Glutamatergic neuron (in vitro differentiated cells): ENCODE data around the gene JMY. TPM values are rescaled to one million over a fixed set of nuclear protein-coding genes. Genes with fewer than 3 reads are reported as not detected.

Experiments
- DNase-seq: peaks from one replicate; pipeline ENCODE4 v3.0.0; 2022
- H3K27ac Mint-ChIP-seq: one replicate; pipeline ENCODE4 v1.8.0; 2020; ENCODE audit warnings: mild to moderate bottlenecking, mixed read lengths, inconsistent platforms; ENCODE audit not compliant: unreplicated experiment
- H3K27me3 Mint-ChIP-seq: one replicate; pipeline ENCODE4 v1.8.0; 2020; ENCODE audit warnings: mild to moderate bottlenecking, moderate library complexity, mixed read lengths, inconsistent platforms; ENCODE audit not compliant: unreplicated experiment
- H3K36me3 Mint-ChIP-seq: one replicate; pipeline ENCODE4 v1.8.0; 2020; ENCODE audit warnings: mild to moderate bottlenecking, mixed read lengths, inconsistent platforms; ENCODE audit not compliant: unreplicated experiment
- H3K4me1 Mint-ChIP-seq: one replicate; pipeline ENCODE4 v1.8.0; 2020; ENCODE audit warnings: mild to moderate bottlenecking, low read depth, mixed read lengths, inconsistent platforms; ENCODE audit not compliant: unreplicated experiment
- H3K4me3 Mint-ChIP-seq: one replicate; pipeline ENCODE4 v1.8.0; 2020; ENCODE audit warnings: mild to moderate bottlenecking, mixed read lengths, inconsistent platforms; ENCODE audit not compliant: unreplicated experiment
- H3K9me3 Mint-ChIP-seq: one replicate; pipeline ENCODE4 v1.8.0; 2020; ENCODE audit warnings: mild to moderate bottlenecking, moderate library complexity, mixed read lengths, inconsistent platforms; ENCODE audit not compliant: unreplicated experiment
- total RNA-seq: library from RNA; stranded (reverse); fragmentation: NEBNext Ultra II Directional; extraction: Animal tissue kit (Norgen Biotek cat#: 25700); gene quantifications from one replicate; pipeline ENCODE4 v1.2.1, GENCODE V29; 2021; ENCODE audit not compliant: unreplicated experiment
- TF ChIP-seq, protein P1 (sequence below): fragments of 200-600 bp; sonication (generic); IDR thresholded peaks from one replicate; pipeline ENCODE4 v1.5.0; 2021; ENCODE audit not compliant: partially characterized antibody, unreplicated experiment

JMY gene
- total RNA-seq, 1 donor from 2014 or later = 22.2 TPM

DNA sequence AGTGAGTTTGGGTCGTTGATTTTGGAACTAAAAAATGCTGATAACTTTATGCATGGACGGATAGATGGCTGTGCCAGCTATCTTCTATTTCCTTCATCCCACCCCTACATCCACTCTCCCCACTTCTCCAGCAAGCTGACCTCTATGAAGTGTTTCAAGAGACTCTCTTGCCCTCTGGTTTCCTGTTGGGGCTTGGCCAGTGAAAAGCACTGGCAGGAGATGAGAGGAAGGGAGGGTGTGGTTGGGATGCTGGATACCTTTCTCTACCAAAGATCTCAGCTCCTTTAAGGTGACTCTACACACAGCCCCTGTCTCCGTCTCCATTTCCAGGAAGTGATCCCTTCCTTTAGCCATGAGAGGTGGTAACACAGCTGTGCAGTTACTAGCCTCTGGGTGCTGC, 30.0 kb upstream of the JMY start:
- Mint-ChIP-seq H3K4me1 (no peaks in the 10 kb centered on the region), H3K27me3 (no peaks in the 10 kb centered on the region), H3K27ac (no peak overlapping the region), H3K9me3 (no peaks in the 10 kb centered on the region), H3K4me3 (no peak overlapping the region), H3K36me3 (no peaks in the 10 kb centered on the region)
- no peak for DNase-seq
- TF ChIP-seq, protein P1, sequence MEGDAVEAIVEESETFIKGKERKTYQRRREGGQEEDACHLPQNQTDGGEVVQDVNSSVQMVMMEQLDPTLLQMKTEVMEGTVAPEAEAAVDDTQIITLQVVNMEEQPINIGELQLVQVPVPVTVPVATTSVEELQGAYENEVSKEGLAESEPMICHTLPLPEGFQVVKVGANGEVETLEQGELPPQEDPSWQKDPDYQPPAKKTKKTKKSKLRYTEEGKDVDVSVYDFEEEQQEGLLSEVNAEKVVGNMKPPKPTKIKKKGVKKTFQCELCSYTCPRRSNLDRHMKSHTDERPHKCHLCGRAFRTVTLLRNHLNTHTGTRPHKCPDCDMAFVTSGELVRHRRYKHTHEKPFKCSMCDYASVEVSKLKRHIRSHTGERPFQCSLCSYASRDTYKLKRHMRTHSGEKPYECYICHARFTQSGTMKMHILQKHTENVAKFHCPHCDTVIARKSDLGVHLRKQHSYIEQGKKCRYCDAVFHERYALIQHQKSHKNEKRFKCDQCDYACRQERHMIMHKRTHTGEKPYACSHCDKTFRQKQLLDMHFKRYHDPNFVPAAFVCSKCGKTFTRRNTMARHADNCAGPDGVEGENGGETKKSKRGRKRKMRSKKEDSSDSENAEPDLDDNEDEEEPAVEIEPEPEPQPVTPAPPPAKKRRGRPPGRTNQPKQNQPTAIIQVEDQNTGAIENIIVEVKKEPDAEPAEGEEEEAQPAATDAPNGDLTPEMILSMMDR = no peak

- DNase-seq = no peak
- Mint-ChIP-seq H3K27ac (no peak overlapping the region), H3K36me3 (no peaks in the 10 kb centered on the region), H3K27me3 (no peaks in the 10 kb centered on the region), H3K4me1 (no peaks in the 10 kb centered on the region), H3K9me3 (no peaks in the 10 kb centered on the region), H3K4me3 (no peak overlapping the region)
- TF ChIP-seq, protein P1 = no peak
Measured at GRCh38 chr5:79206541-79206940, 29.4 kb upstream of the JMY start.

GRCh38 chr5:79209505-79209904, 26.4 kb upstream of the JMY start:
- Mint-ChIP-seq H3K27ac (no peak overlapping the region), H3K36me3 (no peaks in the 10 kb centered on the region), H3K27me3 (no peaks in the 10 kb centered on the region), H3K9me3 (no peaks in the 10 kb centered on the region), H3K4me3 (no peak overlapping the region), H3K4me1 (no peaks in the 10 kb centered on the region)
- TF ChIP-seq, protein P1 = no peak
- no peak for DNase-seq

DNA sequence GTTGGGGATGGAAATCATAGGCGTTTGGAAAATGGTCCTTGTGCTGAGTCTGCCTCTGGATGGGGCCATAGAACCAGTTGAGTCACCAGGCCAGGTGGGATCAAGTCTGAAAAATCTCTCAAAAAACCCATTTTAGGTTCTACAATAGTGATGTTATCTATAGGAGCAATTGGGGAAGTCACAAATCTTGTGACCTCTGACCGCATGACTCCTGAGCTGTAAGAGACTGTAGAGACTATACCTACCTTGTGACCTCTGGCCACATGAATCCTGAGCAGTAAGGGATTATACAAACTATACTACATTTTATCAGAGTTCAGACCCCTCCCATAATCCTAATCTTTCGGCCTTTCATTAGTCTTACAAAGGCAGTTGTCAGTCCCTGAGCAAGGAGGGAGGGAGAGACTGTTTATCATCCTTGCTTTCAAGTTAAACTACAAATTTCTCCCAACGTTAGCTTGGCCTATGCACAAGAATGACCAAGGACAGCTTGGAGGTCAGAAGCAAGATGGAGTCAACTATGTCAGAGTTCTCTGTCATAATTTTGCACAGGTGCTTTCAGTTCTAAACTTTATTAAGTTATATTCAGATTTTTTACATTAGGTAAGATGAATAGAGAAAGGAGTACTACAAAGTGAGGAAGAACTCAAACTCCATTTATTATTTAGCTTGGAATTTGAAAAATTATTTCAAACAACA, 11.5 kb upstream of the JMY start:
- Mint-ChIP-seq H3K4me1 (peaks cover 16% of the 10 kb centered on the region), H3K9me3 (peaks cover 2% of the 10 kb centered on the region), H3K27me3 (peaks cover 2% of the 10 kb centered on the region), H3K27ac (no peak overlapping the region), H3K4me3 (no peak overlapping the region), H3K36me3 (no peaks in the 10 kb centered on the region)
- TF ChIP-seq, protein P1 = no peak
- DNase-seq = no peak

DNA sequence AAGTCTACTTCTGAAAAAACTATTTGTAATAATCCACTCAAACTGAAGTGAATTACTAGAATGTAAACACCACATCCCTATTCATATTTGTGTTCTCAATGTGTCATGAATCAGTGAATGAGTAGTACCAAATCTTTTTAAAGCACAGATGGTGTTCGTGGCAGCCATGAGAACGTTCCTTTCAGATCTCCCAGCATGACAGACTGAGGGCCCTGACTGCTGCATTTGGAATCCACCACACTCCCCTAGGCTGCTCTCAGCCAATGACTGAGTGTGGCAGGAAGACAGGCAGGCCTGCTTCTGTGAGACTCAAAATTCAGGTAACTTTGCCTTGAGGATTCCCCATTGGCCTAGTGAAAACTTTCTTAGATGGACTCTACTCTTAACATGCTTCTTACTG, 10.9 kb upstream of the JMY start:
- peaks cover 2% of the 10 kb centered on the region for H3K9me3 Mint-ChIP-seq
- H3K27ac Mint-ChIP-seq = no peak overlapping the region
- no peak overlapping the region for H3K4me3 Mint-ChIP-seq
- H3K27me3 Mint-ChIP-seq = peaks cover 2% of the 10 kb centered on the region
- peaks cover 19% of the 10 kb centered on the region for H3K4me1 Mint-ChIP-seq
- TF ChIP-seq, protein P1 = no peak
- no peak for DNase-seq
- H3K36me3 Mint-ChIP-seq = no peaks in the 10 kb centered on the region
